Measurements from ENCODE around the gene BACH1.
"Not testable (repeated sequence)": the region's sequence is repeated elsewhere in the genome, so short reads cannot be mapped to it uniquely, and the experiment has no call there.

The BACH1 gene

DNA sequence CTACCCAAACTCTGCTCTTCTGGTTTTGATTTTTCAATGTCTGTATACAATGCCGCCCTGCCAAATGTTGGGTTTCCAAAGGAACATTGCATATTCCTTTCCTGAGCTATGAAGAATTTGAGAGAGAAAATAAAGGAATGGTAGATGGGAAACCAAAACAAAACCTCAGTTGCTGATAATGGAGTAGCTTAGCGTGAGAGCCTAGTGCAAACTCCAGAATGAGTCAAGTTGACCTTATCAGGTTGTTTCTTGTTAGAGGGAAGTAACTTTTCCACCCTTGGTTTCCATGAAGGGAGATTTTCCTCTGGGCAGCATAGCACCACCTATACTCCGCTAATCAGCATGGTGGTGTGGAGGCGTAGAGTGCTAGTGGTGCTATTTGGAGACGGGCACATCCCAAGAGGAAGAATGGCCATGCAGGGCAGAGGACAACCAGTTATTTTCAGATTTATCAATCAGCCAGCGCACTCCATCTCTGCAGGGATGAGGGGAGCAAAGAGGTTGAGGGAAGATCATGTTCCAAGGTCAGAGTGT is 51.6 kb downstream of the BACH1 start:
- H3K4me3 ChIP-seq (ENCODE audit: low read depth, low read length): no peak overlapping the region
- no peak for TF ChIP-seq CTCF (IDR thresholded peaks at IDR 0.05; ENCODE audit: low read depth, low read length)

- no peak overlapping the region for H3K4me3 ChIP-seq (ENCODE audit: low read depth, low read length)
- no peak for TF ChIP-seq CTCF (IDR thresholded peaks at IDR 0.05; ENCODE audit: low read depth, low read length)
These were observed 53.0 kb downstream of the BACH1 start for GRCh38 chr21:29351691-29352090.

DNA sequence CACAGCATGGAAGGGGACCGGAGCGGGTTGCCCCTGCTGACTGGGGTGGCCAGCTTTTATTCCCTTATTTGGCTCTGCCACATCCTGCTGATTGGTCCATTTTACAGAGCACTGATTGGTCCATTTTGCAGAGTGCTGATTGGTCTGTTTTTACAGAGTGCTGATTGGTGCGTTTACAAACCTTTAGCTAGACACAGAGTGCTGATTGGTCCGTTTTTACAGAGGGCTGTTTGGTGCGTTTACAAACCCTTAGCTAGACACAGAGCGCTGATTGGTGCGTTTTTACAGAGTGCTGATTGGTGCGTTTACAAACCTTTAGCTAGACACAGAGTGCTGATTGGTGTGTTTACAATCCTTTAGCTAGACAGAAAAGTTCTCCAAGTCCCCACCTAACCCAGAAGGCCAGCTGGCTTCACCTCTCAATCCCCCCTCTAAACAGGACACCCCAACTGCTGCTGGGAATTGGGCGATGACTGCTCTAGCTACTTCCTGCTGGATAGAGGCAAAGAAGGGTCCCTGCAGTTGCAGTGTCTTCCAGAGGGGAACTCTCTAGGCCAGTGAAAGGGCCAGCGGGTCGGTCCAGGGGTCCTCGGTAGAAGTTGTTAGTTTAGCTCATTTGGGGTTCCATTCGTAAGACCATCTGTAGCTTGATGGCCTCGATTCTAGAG is 56.5 kb downstream of the BACH1 start:
- not testable (repeated sequence) for H3K4me3 ChIP-seq (ENCODE audit: low read depth, low read length)

GRCh38 chr21:29356291-29356690 is 57.6 kb downstream of the BACH1 start:
- not testable (repeated sequence) for H3K4me3 ChIP-seq (ENCODE audit: low read depth, low read length)

GRCh38 chr21:29356810-29357209 is 58.1 kb downstream of the BACH1 start:
- H3K4me3 ChIP-seq (ENCODE audit: low read depth, low read length): not testable (repeated sequence)

DNA sequence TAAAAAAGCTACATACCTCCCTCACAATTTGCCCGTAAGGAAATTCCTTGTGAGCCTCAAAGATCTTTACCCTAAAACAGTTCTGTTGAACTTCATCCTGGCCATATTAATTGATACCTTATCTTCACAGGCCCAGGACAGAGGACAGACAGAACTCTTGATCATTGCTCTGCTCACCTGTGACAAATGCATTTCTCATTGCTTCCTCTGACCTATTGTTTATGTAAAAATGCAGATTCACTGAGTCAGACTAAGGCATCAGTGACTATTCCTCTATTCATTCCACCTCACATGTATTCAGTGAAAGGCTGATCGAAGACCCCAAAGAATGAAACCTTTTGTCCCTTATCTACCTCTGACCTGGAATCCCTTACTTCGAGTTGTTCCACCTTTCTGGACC is 61.0 kb downstream of the BACH1 start:
- TF ChIP-seq CTCF (IDR thresholded peaks at IDR 0.05; ENCODE audit: low read depth, low read length): no peak
- no peak overlapping the region for H3K4me3 ChIP-seq (ENCODE audit: low read depth, low read length)

- no peak overlapping the region for H3K4me3 ChIP-seq (ENCODE audit: low read depth, low read length)
- no peak for TF ChIP-seq CTCF (IDR thresholded peaks at IDR 0.05; ENCODE audit: low read depth, low read length)
These were observed 62.4 kb downstream of the BACH1 start for GRCh38 chr21:29360799-29361765.

DNA sequence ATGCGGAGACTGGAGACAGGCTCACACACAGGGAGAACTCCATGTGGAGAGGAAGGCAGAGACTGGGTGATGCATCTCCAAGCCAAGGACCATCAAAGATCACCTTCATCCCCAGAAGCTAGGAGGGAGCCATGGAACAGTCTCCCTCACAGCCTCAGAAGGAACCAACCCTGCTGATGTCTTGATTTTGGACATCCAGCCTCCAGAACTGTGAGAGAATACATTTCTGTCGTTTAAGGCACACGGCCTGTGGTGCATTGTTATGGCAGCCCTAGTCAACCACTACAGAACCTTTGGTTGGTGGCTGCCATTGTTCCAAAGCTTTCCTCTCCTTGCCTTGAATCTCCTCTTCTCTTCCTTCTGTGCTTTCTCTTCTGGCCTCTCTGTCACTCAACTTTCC is 64.0 kb downstream of the BACH1 start:
- no peak overlapping the region for H3K4me3 ChIP-seq (ENCODE audit: low read depth, low read length)
- no peak for TF ChIP-seq CTCF (IDR thresholded peaks at IDR 0.05; ENCODE audit: low read depth, low read length)

All from WI38 (cell line).